ENCODE measurements around the gene HSD3B7. TPM values are rescaled to one million over a fixed set of nuclear protein-coding genes. Genes with fewer than 3 reads are reported as not detected.

HSD3B7 gene
- total RNA-seq, 2 donors from 2014 or later, result 19.0 to 20.9 TPM

DNA sequence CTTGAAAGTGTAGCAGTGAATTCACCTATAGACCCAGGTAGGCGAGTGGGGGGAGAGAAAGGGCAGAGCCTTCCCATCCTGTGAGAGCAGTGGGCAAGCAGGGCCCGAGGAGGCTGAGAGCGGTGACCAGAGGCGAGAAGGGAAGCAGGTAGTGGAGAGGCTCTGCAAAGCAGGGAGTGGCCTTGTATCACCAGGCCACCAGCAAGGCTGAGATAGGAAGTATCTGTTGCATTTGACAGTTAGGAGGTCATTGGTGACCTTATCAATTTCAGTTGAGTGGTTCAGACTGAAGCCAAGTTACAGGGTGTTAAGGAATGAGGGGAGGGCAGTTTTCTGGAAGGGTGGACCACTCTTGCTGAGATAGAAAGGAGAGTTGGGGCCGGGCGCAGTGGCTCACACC lies 10.7 kb upstream of the HSD3B7 start:
- H3K27me3 ChIP-seq, result no peaks in the 10 kb centered on the region
- no peaks in the 10 kb centered on the region for H3K4me1 ChIP-seq
- H3K4me3 ChIP-seq, result no peak overlapping the region
- H3K9ac ChIP-seq (ENCODE audit: low read depth in 2 of 2, low read length in 2 of 2), result no peak overlapping the region
- peaks cover 8% of the 10 kb centered on the region for H3K36me3 ChIP-seq
- no peak overlapping the region for H3K27ac ChIP-seq
- DNase-seq, result no peak
- TF ChIP-seq, protein P1, sequence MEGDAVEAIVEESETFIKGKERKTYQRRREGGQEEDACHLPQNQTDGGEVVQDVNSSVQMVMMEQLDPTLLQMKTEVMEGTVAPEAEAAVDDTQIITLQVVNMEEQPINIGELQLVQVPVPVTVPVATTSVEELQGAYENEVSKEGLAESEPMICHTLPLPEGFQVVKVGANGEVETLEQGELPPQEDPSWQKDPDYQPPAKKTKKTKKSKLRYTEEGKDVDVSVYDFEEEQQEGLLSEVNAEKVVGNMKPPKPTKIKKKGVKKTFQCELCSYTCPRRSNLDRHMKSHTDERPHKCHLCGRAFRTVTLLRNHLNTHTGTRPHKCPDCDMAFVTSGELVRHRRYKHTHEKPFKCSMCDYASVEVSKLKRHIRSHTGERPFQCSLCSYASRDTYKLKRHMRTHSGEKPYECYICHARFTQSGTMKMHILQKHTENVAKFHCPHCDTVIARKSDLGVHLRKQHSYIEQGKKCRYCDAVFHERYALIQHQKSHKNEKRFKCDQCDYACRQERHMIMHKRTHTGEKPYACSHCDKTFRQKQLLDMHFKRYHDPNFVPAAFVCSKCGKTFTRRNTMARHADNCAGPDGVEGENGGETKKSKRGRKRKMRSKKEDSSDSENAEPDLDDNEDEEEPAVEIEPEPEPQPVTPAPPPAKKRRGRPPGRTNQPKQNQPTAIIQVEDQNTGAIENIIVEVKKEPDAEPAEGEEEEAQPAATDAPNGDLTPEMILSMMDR (IDR thresholded peaks at IDR 0.05), result no peak
- intact Hi-C loops (cut with DNase I), result no loop called here
- no peaks in the 10 kb centered on the region for H3K9me3 ChIP-seq

DNA sequence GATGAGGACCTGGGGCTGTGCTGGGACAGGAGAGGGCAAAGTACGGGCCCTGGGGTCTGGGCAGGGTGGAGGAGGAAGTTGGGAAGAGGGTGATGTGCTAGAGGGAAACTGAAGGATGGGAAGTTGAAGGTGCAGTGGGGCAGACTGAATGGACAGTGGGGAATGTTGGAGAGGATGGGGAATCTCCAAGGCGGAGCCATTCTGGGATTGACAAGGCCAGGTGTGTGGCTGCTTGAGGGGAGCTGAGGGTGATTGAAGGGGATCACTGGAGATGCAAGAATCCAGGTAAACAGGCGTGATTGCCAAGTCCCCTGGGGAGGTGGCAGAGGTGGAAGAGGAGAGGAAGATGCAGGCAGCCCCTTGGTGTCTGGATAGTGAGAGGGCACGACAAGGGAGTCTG lies 8.5 kb upstream of the HSD3B7 start:
- H3K27ac ChIP-seq, result no peak overlapping the region
- H3K9ac ChIP-seq (ENCODE audit: low read depth in 2 of 2, low read length in 2 of 2), result no peak overlapping the region
- no peak overlapping the region for H3K4me3 ChIP-seq
- no peaks in the 10 kb centered on the region for H3K27me3 ChIP-seq
- intact Hi-C loops (cut with DNase I), result no loop called here
- peaks cover 10% of the 10 kb centered on the region for H3K36me3 ChIP-seq
- TF ChIP-seq, protein P1 (IDR thresholded peaks at IDR 0.05), result no peak
- no peaks in the 10 kb centered on the region for H3K4me1 ChIP-seq
- no peaks in the 10 kb centered on the region for H3K9me3 ChIP-seq
- no peak for DNase-seq

DNA sequence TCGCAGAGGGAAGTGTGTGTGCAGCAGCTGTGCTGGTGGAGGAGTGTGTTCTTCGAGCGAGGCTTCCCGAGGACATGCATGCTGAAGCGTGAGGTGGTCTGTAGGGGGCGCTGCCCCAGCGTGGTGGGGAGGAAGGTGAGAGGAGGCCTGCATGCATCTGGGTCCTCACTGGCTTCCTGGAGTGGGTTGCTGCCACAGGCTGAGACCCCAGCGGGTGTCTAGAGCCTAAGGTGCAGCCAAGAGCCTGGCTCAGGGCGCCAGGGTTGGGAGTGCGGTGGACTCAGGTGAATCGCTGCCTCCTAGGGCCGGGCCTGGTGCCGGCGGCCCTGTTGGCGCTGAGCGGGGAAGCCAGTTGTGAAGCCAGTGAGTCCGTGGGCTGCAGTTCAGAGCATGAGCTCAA lies 7.5 kb upstream of the HSD3B7 start:
- Histone ChIP-seq H3K9ac (ENCODE audit: low read depth in 2 of 2, low read length in 2 of 2) (no peak overlapping the region), H3K4me3 (no peak overlapping the region), H3K27me3 (no peaks in the 10 kb centered on the region), H3K4me1 (no peaks in the 10 kb centered on the region), H3K36me3 (peaks cover 9% of the 10 kb centered on the region), H3K27ac (no peak overlapping the region), H3K9me3 (no peaks in the 10 kb centered on the region)
- TF ChIP-seq, protein P1 (IDR thresholded peaks at IDR 0.05), result no peak
- DNase-seq, result no peak
- intact Hi-C loops (cut with DNase I), result no loop called here

DNA sequence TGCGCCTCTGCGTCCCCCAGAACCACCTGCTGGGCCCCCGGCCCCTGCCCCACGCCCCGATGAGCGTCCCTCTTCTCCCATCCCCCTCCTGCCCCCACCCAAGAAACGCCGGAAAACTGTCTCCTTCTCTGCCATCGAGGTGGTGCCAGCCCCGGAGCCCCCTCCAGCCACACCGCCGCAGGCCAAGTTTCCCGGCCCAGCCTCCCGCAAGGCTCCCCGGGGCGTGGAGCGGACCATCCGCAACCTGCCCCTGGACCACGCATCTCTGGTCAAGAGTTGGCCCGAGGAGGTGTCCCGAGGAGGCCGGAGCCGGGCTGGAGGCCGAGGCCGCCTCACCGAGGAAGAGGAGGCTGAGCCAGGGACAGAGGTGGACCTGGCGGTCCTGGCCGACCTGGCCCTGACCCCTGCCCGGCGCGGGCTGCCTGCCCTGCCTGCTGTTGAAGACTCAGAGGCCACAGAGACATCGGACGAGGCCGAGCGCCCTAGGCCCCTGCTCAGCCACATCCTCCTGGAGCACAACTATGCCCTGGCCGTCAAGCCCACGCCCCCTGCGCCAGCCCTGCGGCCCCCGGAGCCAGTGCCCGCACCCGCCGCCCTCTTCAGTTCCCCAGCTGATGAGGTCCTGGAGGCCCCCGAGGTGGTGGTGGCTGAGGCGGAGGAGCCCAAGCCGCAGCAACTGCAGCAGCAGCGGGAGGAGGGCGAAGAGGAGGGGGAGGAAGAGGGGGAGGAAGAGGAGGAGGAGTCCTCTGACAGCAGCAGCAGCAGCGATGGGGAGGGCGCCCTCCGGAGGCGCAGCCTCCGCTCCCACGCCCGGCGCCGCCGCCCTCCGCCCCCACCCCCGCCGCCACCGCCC lies 5.6 kb upstream of the HSD3B7 start:
- H3K4me3 ChIP-seq, result no peak overlapping the region
- no peaks in the 10 kb centered on the region for H3K27me3 ChIP-seq
- H3K4me1 ChIP-seq, result no peaks in the 10 kb centered on the region
- TF ChIP-seq, protein P1 (IDR thresholded peaks at IDR 0.05), result no peak
- no peaks in the 10 kb centered on the region for H3K9me3 ChIP-seq
- H3K9ac ChIP-seq (ENCODE audit: low read depth in 2 of 2, low read length in 2 of 2), result no peak overlapping the region
- no peak overlapping the region for H3K27ac ChIP-seq
- H3K36me3 ChIP-seq, result peaks cover 9% of the 10 kb centered on the region
- no peak for DNase-seq
- intact Hi-C loops (cut with DNase I), result loop anchor here (5.0 to 10.0 kb wide), 2 partner anchors 165 to 463 kb away; partner anchors contain the start of gene ZNF843

DNA sequence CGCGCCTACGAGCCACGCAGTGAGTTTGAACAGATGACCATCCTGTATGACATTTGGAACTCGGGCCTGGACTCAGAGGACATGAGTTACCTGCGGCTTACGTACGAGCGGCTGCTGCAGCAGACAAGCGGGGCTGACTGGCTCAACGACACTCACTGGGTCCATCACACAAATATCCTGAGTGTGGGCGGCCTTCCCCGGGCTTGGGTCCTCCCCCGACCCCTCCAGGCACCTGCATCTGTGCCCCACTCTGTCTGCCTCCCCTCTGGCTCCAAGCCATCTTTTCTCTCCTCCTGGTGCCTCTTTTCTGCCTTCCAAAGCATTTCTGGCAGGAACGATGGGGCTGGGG lies 5.0 kb upstream of the HSD3B7 start:
- intact Hi-C loops (cut with DNase I), result loop anchor here (5.0 to 10.0 kb wide), 2 partner anchors 165 to 462 kb away; partner anchors contain the start of gene ZNF843
- Histone ChIP-seq H3K36me3 (peaks cover 9% of the 10 kb centered on the region), H3K4me1 (no peaks in the 10 kb centered on the region), H3K9me3 (no peaks in the 10 kb centered on the region), H3K4me3 (no peak overlapping the region), H3K27me3 (no peaks in the 10 kb centered on the region), H3K9ac (ENCODE audit: low read depth in 2 of 2, low read length in 2 of 2) (no peak overlapping the region), H3K27ac (no peak overlapping the region)
- no peak for DNase-seq
- TF ChIP-seq, protein P1 (IDR thresholded peaks at IDR 0.05), result no peak
